ENCODE measurements around the gene MIEF1. TPM values are rescaled to one million over a fixed set of nuclear protein-coding genes. Genes with fewer than 3 reads are reported as not detected.

The MIEF1 gene
- total RNA-seq, 4 donors from 2014 or later, result 19.7 to 21.7 (median 20.9) TPM

DNA sequence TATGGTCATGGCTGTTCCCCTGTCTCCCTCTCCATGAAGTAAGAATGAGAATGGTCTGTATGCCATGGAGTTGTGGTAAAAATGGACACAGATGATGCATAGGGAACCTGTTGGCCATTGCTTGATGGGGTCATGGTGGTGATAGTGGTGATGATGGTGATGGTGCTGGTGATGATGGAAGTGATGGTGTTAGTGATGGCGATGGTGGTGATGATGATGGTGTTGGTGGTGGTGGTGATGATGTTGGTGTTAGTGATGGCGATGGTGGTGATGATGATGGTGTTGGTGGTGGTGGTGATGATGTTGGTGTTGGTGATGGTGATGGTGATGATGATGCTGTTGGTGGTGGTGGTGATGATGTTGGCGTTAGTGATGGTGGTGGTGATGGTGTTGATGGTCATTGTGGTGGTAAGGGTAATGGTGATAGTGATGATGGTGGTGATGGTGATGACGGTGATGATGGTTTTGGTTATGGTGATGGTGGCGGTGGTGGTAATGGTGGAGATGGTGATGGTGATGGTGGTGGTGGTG is 63.4 kb downstream of the MIEF1 start:
- H3K4me3 ChIP-seq, result no peak overlapping the region
- TF ChIP-seq POLR2AphosphoS5 (IDR thresholded peaks at IDR 0.05), result no peak
- TF ChIP-seq, protein P1, sequence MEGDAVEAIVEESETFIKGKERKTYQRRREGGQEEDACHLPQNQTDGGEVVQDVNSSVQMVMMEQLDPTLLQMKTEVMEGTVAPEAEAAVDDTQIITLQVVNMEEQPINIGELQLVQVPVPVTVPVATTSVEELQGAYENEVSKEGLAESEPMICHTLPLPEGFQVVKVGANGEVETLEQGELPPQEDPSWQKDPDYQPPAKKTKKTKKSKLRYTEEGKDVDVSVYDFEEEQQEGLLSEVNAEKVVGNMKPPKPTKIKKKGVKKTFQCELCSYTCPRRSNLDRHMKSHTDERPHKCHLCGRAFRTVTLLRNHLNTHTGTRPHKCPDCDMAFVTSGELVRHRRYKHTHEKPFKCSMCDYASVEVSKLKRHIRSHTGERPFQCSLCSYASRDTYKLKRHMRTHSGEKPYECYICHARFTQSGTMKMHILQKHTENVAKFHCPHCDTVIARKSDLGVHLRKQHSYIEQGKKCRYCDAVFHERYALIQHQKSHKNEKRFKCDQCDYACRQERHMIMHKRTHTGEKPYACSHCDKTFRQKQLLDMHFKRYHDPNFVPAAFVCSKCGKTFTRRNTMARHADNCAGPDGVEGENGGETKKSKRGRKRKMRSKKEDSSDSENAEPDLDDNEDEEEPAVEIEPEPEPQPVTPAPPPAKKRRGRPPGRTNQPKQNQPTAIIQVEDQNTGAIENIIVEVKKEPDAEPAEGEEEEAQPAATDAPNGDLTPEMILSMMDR (IDR thresholded peaks at IDR 0.05), result no peak
- no peak for TF ChIP-seq POLR2A (IDR thresholded peaks at IDR 0.05; ENCODE audit: low read depth)
- TF ChIP-seq EP300 (IDR thresholded peaks at IDR 0.05), result no peak
- WGBS, result 94% methylated on average over 5 of the region's 5 CpGs
- DNase-seq (ENCODE audit: extremely low spot score), result no peak
- H3K27me3 ChIP-seq, result peaks cover 0 to 75% (median 0%) of the 10 kb centered on the region in 4 donors
- H3K4me1 ChIP-seq, result no peaks in the 10 kb centered on the region
- intact Hi-C loops (cut with DNase I), result no loop called here
- no peaks in the 10 kb centered on the region for H3K36me3 ChIP-seq
- H3K27ac ChIP-seq (replicated peaks in 1 of 4), result no peak overlapping the region
- H3K9me3 ChIP-seq, result no peaks in the 10 kb centered on the region

DNA sequence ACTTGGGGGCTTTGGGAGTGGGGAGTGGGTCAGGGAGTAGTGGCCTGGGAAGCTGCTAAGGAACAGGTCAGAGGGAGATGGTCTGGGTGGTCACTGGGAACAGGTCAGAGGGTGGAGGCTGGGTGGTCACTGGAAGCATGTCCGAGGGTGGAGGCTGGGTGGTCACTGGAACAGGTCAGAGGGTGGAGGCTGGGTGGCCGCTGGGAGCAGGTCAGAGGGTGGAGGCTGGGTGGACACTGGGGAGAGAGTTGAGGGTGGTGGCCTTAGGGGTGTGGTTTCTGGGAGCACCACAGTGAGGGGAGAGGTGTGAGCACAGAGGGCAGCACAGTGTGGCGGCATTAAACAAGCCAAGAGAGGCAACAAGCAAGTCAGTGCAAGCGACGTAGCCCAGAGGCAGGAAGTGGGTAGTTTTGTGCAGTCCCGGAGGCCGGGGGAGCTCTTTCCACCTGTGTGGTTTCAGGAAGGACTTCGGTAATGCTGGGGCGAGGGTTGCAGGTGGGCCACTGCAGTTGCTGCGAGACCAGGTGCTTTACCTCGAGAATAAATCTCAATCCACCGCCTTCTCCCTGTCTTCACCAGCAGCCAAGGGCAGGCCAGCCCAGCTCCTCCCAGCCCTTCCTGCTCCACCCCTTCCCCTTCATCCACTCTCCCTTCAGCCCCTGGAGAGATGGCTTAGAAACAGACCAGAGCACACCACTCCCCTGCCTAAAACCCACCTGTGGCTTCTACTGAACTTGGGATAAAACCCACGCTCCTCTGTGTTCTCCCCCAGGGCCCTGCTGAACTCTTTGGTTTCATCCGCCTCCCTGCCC is 65.3 kb downstream of the MIEF1 start:
- TF ChIP-seq POLR2A (IDR thresholded peaks at IDR 0.05; ENCODE audit: low read depth), result no peak
- no peak for TF ChIP-seq POLR2AphosphoS5 (IDR thresholded peaks at IDR 0.05)
- no peak for TF ChIP-seq EP300 (IDR thresholded peaks at IDR 0.05)
- TF ChIP-seq, protein P1 (IDR thresholded peaks at IDR 0.05), result no peak

More for the DNA sequence above, 65.3 kb downstream of the MIEF1 start:
- no peak overlapping the region for H3K27ac ChIP-seq (replicated peaks in 1 of 4)
- H3K36me3 ChIP-seq, result no peaks in the 10 kb centered on the region
- DNase-seq (ENCODE audit: extremely low spot score), result no peak
- 62% methylated on average over 14 of the region's 14 CpGs for WGBS
- H3K4me3 ChIP-seq, result no peak overlapping the region
- no peaks in the 10 kb centered on the region for H3K4me1 ChIP-seq
- intact Hi-C loops (cut with DNase I), result no loop called here
- peaks cover 0 to 76% (median 0%) of the 10 kb centered on the region in 4 donors for H3K27me3 ChIP-seq
- no peaks in the 10 kb centered on the region for H3K9me3 ChIP-seq

Other genes starting within 250 kb of the MIEF1 start
- gene RPL3, start 182.7 kb upstream of the MIEF1 start, total RNA-seq, result 1,000 to 10,000 TPM; 2,019 to 2,284 (median 2,183) TPM
- 10 to 100 TPM; 14.4 to 29.4 (median 24.0) TPM for gene SYNGR1, start 152.3 kb upstream of the MIEF1 start, total RNA-seq
- 10 to 100 TPM; 15.2 to 33.7 (median 21.5) TPM for gene TAB1, start 102.5 kb upstream of the MIEF1 start, total RNA-seq
- gene MGAT3, start 45.3 kb upstream of the MIEF1 start, total RNA-seq, result 1 to 10 TPM; 1.2 to 7.1 (median 3.6) TPM
- gene ATF4, start 18.3 kb downstream of the MIEF1 start, total RNA-seq, result 100 to 1,000 TPM; 516 to 895 (median 721) TPM
- gene RPS19BP1, start 30.5 kb downstream of the MIEF1 start, total RNA-seq, result 100 to 1,000 TPM; 158 to 202 (median 177) TPM
- under 1 TPM in 3 of 4 donors, not detected in 1; under 0.01 to 0.39 (median 0.33) TPM for gene CACNA1I, start 68.5 kb downstream of the MIEF1 start, total RNA-seq

Data from esophagus muscularis mucosa (tissue), 4 donors.